Measurements from ENCODE around the gene CYP2U1. TPM values are rescaled to one million over a fixed set of nuclear protein-coding genes. Genes with fewer than 3 reads are reported as not detected.

The CYP2U1 gene
- total and polyA plus RNA-seq, 2 of the 4 experiments (the other 2 are of a cell fraction) = 6.1 to 11.1 TPM

GRCh38 chr4:107931775-107932321, 499 bp downstream of the CYP2U1 start:
- dilution Hi-C loops (cut with HindIII; ENCODE audit: low sequenced_read_pairs, unreplicated experiment) (no loop called here), in situ Hi-C loops (cut with MboI; ENCODE audit: low sequenced_read_pairs) (no loop called here), intact Hi-C loops (cut with micrococcal nuclease) (loop anchor here (5.0 to 10.0 kb wide), 2 partner anchors 55 to 643 kb away; partner anchors contain the start of gene HADH)
- ATAC-seq (ENCODE audit: low read depth) = peak; percentile 3
- Histone ChIP-seq H3K56ac (ENCODE audit: extremely low read depth, insufficient read depth, low read length) (0 out of 2 replicates have a peak overlapping the region, but pooled peaks have one; percentile 3), H3K4me2 (ENCODE audit: low read depth, low read length) (peak overlapping the region; percentile 98), H3K27ac (ENCODE audit: insufficient read depth, low read length) (peak overlapping the region; percentile 17; the same call in 1 of the 2 replicates), H3K14ac (replicated peaks; ENCODE audit: low read depth, low read length) (peak overlapping the region; percentile 58; the same call in 1 of the 2 replicates), H2BK120ac (ENCODE audit: low read depth, low read length) (no peak overlapping the region; the same call in 1 of the 2 replicates), H2AFZ (replicated peaks; ENCODE audit: low read length, poor library complexity) (peak overlapping the region; percentile 99), H3K79me1 (ENCODE audit: low read depth in 1 of 2, low read length in 2 of 2) (peaks cover 6 to 8% of the 10 kb centered on the region in 2 experiments; a peak in 1 of 4 replicates), H2AK5ac (ENCODE audit: low read depth, low read length) (0 out of 2 replicates have a peak overlapping the region, but pooled peaks have one; percentile 16), H2BK15ac (ENCODE audit: low read depth, low read length) (peak overlapping the region; percentile 67; the same call in 1 of the 3 replicates), H3K27me3 (ENCODE audit: control insufficient read depth, insufficient read depth, low read length) (no peaks in the 10 kb centered on the region), H3K23ac (ENCODE audit: low read depth, low read length) (peak overlapping the region; percentile 71), H3K9ac (ENCODE audit: low read depth, low read length) (peak overlapping the region; percentile 69), H2AK9ac (replicated peaks; ENCODE audit: low read depth, low read length, poor library complexity) (peak overlapping the region; percentile 76), H4K91ac (ENCODE audit: insufficient read depth, low read depth, low read length) (no peak overlapping the region; the same call in 1 of the 2 replicates), H4K20me1 (ENCODE audit: insufficient read depth, low read length) (no peaks in the 10 kb centered on the region), H4K8ac (ENCODE audit: low read depth in 2 of 2, low read length in 2 of 2) (peak overlapping the region; percentile 63 to 85; a peak in 3 of 4 replicates), H2BK20ac (ENCODE audit: low read depth, low read length) (no peak overlapping the region), H3K9me1 (ENCODE audit: insufficient read depth, low read length) (peaks cover 3% of the 10 kb centered on the region; the same call in 1 of the 2 replicates), H3K4ac (ENCODE audit: low read depth, low read length) (peak overlapping the region; percentile 29), H3K9me3 (ENCODE audit: control insufficient read depth, insufficient read depth, low read length) (no peaks in the 10 kb centered on the region), H3K4me3 (ENCODE audit: insufficient read depth, low read depth, low read length) (peak overlapping the region; percentile 59), H3K4me1 (ENCODE audit: control insufficient read depth, insufficient read depth, low read length) (peaks cover 4% of the 10 kb centered on the region), H3K18ac (ENCODE audit: low read depth, low read length) (no peak overlapping the region), H4K5ac (ENCODE audit: low read depth, low read length) (no peak overlapping the region), H3K36me3 (ENCODE audit: control insufficient read depth, insufficient read depth, low read length) (no peaks in the 10 kb centered on the region), H2BK5ac (ENCODE audit: low read depth, low read length, poor library complexity, severe bottlenecking) (no peak overlapping the region)
- DNase-seq = no peak
- BruUV-seq (replicated peaks) = no TSS peak
- POLR2A ChIA-PET (ENCODE audit: unreplicated experiment) = no interaction called here
- 0% methylated on average over 1 of the region's 45 CpGs; no CpG with 5 or more reads in 1 of the 2 experiments for WGBS, 2 experiments (ENCODE audit: extremely low coverage in 2 of 2, insufficient read length in 1 of 2)
- TF ChIP-seq USF2 (IDR thresholded peaks at IDR 0.05; ENCODE audit: low read depth, low read length) (peak; percentile 81), MAFK (IDR thresholded peaks at IDR 0.05; ENCODE audit: low read depth, low read length) (no peak), NFE2L2 (IDR thresholded peaks at IDR 0.05; ENCODE audit: low read depth, low read length) (no peak), RFX5 (IDR thresholded peaks at IDR 0.05; ENCODE audit: low read depth, low read length) (no peak), RCOR1 (IDR thresholded peaks at IDR 0.05; ENCODE audit: insufficient replicate concordance, low read length) (no peak), SMC3 (IDR thresholded peaks at IDR 0.05; ENCODE audit: low read depth, low read length) (no peak), MAZ (IDR thresholded peaks at IDR 0.05; ENCODE audit: borderline replicate concordance, low read depth, low read length) (no peak), BHLHE40 (IDR thresholded peaks at IDR 0.05; ENCODE audit: low read depth, low read length) (no peak)
- CTCF ChIA-PET = no interaction called here
